ENCODE results near the gene ALG3.

GRCh38 chr3:184237807-184238206, 11.0 kb downstream of the ALG3 start:
- no peak for TF ChIP-seq CTCF (IDR thresholded peaks at IDR 0.05; ENCODE audit: insufficient read depth, low read depth, low read length)
- TF ChIP-seq EZH2 (IDR thresholded peaks at IDR 0.05; ENCODE audit: insufficient read depth, low read length) = no peak

Data from astrocyte (in vitro differentiated cells and primary cell).